Measurements from ENCODE around the gene TMEM86B. TPM values are rescaled to one million over a fixed set of nuclear protein-coding genes. Genes with fewer than 3 reads are reported as not detected.

Gene TMEM86B
- total RNA-seq, 1 donor from 2014 or later, result 7.6 TPM

DNA sequence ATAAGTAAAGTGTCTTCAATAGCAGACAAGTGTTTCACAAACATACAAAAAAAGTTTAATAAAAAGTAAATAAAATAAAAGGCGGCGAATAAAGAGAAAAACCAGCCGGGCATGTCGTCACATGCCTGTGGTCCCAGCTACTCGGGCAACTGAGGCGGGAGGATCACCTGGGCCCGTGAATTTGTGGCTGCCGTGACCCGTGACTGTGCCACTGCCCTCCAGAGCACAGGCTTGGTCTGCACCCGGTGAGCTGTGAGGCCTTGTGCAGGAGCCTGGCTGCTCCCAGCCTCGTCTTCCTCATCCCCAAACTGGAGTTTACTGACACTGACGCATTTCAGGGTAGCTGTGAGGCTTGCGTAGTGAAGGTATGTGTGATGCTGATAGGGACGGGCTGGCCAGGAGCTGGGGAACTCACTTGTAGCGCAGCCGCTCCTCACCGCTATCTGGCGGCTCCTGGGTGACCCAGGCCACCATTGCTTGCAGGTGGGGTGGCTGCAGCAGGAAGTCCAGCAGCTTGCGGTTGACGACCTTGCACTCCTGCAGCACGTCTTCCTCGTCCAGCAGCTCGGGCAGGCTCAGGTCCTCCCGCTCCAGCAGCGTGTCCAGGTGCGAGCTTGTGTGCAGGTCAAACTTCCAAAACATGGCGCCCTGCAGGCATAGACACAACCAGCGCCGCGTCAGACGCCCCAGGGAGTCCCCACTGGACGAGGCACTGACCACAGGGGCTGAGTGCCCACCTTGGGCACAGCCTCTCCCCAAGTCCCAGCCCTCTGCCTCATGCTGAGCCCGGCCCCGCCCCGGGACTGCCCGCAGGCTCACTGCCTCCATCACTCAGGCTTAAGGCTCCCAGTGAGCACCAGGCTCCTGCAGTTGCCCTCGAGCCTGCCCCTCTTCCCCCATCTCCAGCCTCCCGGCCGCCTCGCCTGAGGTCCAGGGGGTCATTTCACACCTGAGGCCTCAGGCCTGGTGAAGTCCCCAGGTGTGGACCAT lies 18.2 kb upstream of the TMEM86B start:
- TF ChIP-seq, protein P1, sequence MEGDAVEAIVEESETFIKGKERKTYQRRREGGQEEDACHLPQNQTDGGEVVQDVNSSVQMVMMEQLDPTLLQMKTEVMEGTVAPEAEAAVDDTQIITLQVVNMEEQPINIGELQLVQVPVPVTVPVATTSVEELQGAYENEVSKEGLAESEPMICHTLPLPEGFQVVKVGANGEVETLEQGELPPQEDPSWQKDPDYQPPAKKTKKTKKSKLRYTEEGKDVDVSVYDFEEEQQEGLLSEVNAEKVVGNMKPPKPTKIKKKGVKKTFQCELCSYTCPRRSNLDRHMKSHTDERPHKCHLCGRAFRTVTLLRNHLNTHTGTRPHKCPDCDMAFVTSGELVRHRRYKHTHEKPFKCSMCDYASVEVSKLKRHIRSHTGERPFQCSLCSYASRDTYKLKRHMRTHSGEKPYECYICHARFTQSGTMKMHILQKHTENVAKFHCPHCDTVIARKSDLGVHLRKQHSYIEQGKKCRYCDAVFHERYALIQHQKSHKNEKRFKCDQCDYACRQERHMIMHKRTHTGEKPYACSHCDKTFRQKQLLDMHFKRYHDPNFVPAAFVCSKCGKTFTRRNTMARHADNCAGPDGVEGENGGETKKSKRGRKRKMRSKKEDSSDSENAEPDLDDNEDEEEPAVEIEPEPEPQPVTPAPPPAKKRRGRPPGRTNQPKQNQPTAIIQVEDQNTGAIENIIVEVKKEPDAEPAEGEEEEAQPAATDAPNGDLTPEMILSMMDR (IDR thresholded peaks at IDR 0.05; ENCODE audit: partially characterized antibody, unreplicated experiment), result no peak
- Mint-ChIP-seq H3K27ac (ENCODE audit: unreplicated experiment) (no peak overlapping the region), H3K4me3 (ENCODE audit: unreplicated experiment) (no peak overlapping the region), H3K27me3 (ENCODE audit: unreplicated experiment) (peaks cover 12% of the 10 kb centered on the region), H3K9me3 (ENCODE audit: unreplicated experiment) (peaks cover 5% of the 10 kb centered on the region), H3K36me3 (ENCODE audit: unreplicated experiment) (no peaks in the 10 kb centered on the region), H3K4me1 (ENCODE audit: low read depth, unreplicated experiment) (peaks cover 26% of the 10 kb centered on the region)
- DNase-seq, result no peak

DNA sequence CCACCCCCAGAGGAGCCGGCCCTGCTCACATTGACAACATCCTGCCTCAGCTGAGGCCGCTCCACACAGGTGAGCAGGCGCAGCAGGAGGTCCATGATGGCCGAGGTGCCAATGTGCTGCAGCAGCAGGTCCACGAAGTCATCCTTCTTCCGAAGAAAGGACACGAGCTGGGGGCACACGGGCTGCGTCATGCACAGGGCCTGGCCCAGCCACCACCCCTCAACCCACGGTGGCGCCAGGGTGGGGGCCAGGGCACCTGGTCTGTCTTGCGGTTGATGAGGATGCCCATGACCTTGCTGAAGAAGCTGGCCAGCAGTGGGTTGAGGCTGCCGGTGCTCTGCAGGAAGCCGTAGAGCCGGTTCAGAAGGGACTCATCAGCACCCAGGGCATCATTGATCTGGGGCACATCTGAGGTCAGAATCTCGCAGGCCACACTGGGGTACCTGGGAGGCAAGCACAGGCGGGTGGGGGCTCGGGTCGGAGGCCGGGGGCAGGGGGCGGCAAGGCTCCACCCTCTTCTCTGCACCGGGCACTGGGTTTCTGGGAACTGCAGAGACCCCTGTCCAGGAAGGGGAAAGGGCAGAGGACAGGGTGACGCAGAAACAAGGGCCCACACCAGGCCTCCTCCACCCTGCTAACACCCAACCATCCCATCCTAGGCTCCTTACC lies 16.8 kb upstream of the TMEM86B start:
- Mint-ChIP-seq H3K4me3 (ENCODE audit: unreplicated experiment) (no peak overlapping the region), H3K36me3 (ENCODE audit: unreplicated experiment) (no peaks in the 10 kb centered on the region), H3K9me3 (ENCODE audit: unreplicated experiment) (peaks cover 5% of the 10 kb centered on the region), H3K4me1 (ENCODE audit: low read depth, unreplicated experiment) (peaks cover 13% of the 10 kb centered on the region), H3K27ac (ENCODE audit: unreplicated experiment) (no peak overlapping the region), H3K27me3 (ENCODE audit: unreplicated experiment) (peaks cover 11% of the 10 kb centered on the region)
- no peak for DNase-seq
- TF ChIP-seq, protein P1 (IDR thresholded peaks at IDR 0.05; ENCODE audit: partially characterized antibody, unreplicated experiment), result no peak

DNA sequence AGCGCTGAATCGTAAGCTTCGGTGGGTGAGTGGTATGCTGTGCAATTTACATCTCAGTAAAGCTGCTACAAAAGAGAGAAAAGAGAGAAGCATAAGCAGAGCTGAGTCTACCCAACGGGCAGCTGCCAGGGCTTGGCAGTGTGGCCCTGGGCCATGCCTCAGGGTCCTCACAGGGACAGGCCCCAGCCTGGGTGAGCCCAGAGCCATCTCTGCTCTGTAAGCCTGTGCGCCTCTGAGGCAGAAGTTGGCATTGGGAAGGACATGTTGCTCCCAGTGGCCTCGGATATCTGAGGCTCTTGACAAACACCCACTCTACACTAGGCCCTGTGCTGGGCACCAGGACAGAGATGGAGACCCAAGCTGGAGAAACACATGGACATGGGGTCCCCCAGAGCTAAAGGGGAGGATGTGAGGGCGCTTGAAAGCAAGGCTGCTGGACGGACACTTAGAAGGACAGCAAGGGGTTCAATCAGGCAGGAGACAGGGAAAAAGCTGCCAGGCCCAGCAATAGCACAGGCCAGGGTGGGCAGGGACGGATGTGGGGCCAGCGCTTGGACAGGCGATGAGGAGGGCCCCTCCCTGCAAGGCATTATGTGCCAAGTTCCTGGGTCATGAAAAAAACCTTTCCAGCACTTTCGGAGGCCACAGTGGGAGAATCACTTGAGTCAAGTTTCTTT lies 15.6 kb upstream of the TMEM86B start:
- TF ChIP-seq, protein P1 (IDR thresholded peaks at IDR 0.05; ENCODE audit: partially characterized antibody, unreplicated experiment), result no peak
- Mint-ChIP-seq H3K27me3 (ENCODE audit: unreplicated experiment) (peaks cover 11% of the 10 kb centered on the region), H3K4me3 (ENCODE audit: unreplicated experiment) (no peak overlapping the region), H3K4me1 (ENCODE audit: low read depth, unreplicated experiment) (peaks cover 13% of the 10 kb centered on the region), H3K9me3 (ENCODE audit: unreplicated experiment) (peaks cover 5% of the 10 kb centered on the region), H3K27ac (ENCODE audit: unreplicated experiment) (no peak overlapping the region), H3K36me3 (ENCODE audit: unreplicated experiment) (no peaks in the 10 kb centered on the region)
- no peak for DNase-seq

DNA sequence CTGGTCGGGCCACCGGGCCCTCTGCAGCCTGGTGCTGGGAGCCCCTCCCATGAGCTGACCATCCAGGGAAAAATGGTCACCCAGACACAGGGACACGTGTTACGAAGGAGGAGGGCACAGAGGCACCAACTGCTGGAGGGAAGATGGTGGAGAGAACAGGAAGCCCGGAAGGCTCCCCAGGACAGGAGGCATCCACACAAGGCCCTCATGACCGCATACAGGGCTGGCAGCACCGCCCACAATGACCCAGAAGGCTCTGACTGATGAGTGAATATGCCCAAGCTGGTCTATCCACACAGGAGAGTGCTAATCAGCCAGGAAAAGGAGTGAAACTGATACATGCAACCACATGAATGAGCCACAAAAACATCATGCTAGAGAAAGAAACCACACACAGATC lies 14.0 kb upstream of the TMEM86B start:
- H3K27ac Mint-ChIP-seq (ENCODE audit: unreplicated experiment), result no peak overlapping the region
- H3K4me3 Mint-ChIP-seq (ENCODE audit: unreplicated experiment), result no peak overlapping the region
- no peak for DNase-seq
- TF ChIP-seq, protein P1 (IDR thresholded peaks at IDR 0.05; ENCODE audit: partially characterized antibody, unreplicated experiment), result no peak
- peaks cover 6% of the 10 kb centered on the region for H3K27me3 Mint-ChIP-seq (ENCODE audit: unreplicated experiment)
- H3K9me3 Mint-ChIP-seq (ENCODE audit: unreplicated experiment), result peaks cover 3% of the 10 kb centered on the region
- H3K36me3 Mint-ChIP-seq (ENCODE audit: unreplicated experiment), result no peaks in the 10 kb centered on the region
- no peaks in the 10 kb centered on the region for H3K4me1 Mint-ChIP-seq (ENCODE audit: low read depth, unreplicated experiment)
